A549 treated with AZD9567 at 1 μM for 4 hours (cell line): ENCODE data around the gene MPLKIP. TPM values are rescaled to one million over a fixed set of nuclear protein-coding genes. Genes with fewer than 3 reads are reported as not detected.

Experiments used
- total RNA-seq: library from RNA; stranded (reverse); fragments of 200-300 nt; extraction: Qiagen RNA extraction; gene quantifications from 5 replicates; pipeline ENCODE4 v1.2.3, GENCODE V29; 2022; ENCODE audit not compliant: insufficient read depth

MPLKIP gene
- total RNA-seq, result 30.8 to 41.0 TPM (median 38.1 TPM) in 5 replicates

GRCh38 chr7:40134428-40135316, at the start of gene MPLKIP, which contains the start of gene SUGCT:
MPLKIP (minus strand) TSS chr7:40134622; CDS start chr7:40134567, 55 bp downstream.
SUGCT (plus strand) TSS chr7:40135005.

Other genes with a start within 250 kb of the MPLKIP start
- gene CDK13, start 184.4 kb downstream of the MPLKIP start, total RNA-seq, result 19.8 to 25.1 TPM (median 21.0 TPM) in 5 replicates
- gene SUGCT, start 383 bp upstream of the MPLKIP start, total RNA-seq, result 0.63 to 3.1 TPM (median 1.1 TPM) in 5 replicates